ENCODE data around the gene OSM. TPM values are rescaled to one million over a fixed set of nuclear protein-coding genes. Genes with fewer than 3 reads are reported as not detected.

OSM gene
- total RNA-seq, 1 experiment from 2014 or later: not detected

Other genes with a start within 250 kb of the OSM start
- gene HORMAD2, start 186.4 kb downstream of the OSM start, total RNA-seq (2014; rRNA removed; shearing (Covaris generic)): not detected in 2 replicates
- gene LIF, start 20.1 kb downstream of the OSM start, total RNA-seq (2014; rRNA removed; shearing (Covaris generic)): 7.7 and 8.8 TPM in 2 replicates
- 1.5 and 6.1 TPM in 2 replicates for gene CASTOR1, start 22.7 kb upstream of the OSM start, total RNA-seq (2014; rRNA removed; shearing (Covaris generic))
- gene TBC1D10A, start 60.1 kb upstream of the OSM start, total RNA-seq (2014; rRNA removed; shearing (Covaris generic)): 11.1 and 12.9 TPM in 2 replicates
- gene SF3A1, start 90.0 kb upstream of the OSM start, total RNA-seq (2014; rRNA removed; shearing (Covaris generic)): 54.1 and 133 TPM in 2 replicates
- 2.8 and 3.1 TPM in 2 replicates for gene CCDC157, start 90.2 kb upstream of the OSM start, total RNA-seq (2014; rRNA removed; shearing (Covaris generic))
- gene RNF215, start 120.6 kb upstream of the OSM start, total RNA-seq (2014; rRNA removed; shearing (Covaris generic)): 13.8 and 14.6 TPM in 2 replicates
- gene SEC14L2, start 130.2 kb upstream of the OSM start, total RNA-seq (2014; rRNA removed; shearing (Covaris generic)): 8.6 and 13.5 TPM in 2 replicates
- 37.1 and 60.4 TPM in 2 replicates for gene MTFP1, start 158.9 kb upstream of the OSM start, total RNA-seq (2014; rRNA removed; shearing (Covaris generic))
- not detected in 2 replicates for gene SEC14L3, start 205.2 kb upstream of the OSM start, total RNA-seq (2014; rRNA removed; shearing (Covaris generic))
- gene SEC14L4, start 238.8 kb upstream of the OSM start, total RNA-seq (2014; rRNA removed; shearing (Covaris generic)): not detected in 2 replicates